HEK293 (cell line): Measurements from ENCODE around the gene SPTLC2.

ENCODE experiments used
- CTCF ChIA-PET: fragments of 350-600 bp; formaldehyde crosslinking; extraction: SDS; loops from one replicate; lab custom pipeline; 2021; ENCODE audit warnings: antibody characterized with exemption; lab: Yijun Ruan, JAX
- POLR2A ChIA-PET: fragments of 300-600 bp; formaldehyde crosslinking; extraction: SDS; loops from one replicate; lab custom pipeline; 2020; ENCODE audit warnings: antibody characterized with exemption, inconsistent platforms; lab: Yijun Ruan, JAX
- H3K27ac ChIP-seq: fragments of 200-500 bp; sonication (Bioruptor generic); 2 replicates; pipeline ENCODE4 v1.5.1; 2014; ENCODE audit warnings: low read depth, low read length, control low read depth, inconsistent platforms; ENCODE audit errors: extremely low read depth
- H3K36me3 ChIP-seq, 2 experiments: fragments of 200-500 bp in 1 of 2; sonication (Bioruptor generic) in 1 of 2; 1 replicate in 1 of 2; 2 replicates in 1 of 2; pipeline ENCODE4 v1.5.1; 2014 to 2017; ENCODE audit warnings: inconsistent platforms in 2 of 2, low read length in 2 of 2; ENCODE audit not compliant: control insufficient read depth in 2 of 2, insufficient read depth in 1 of 2
- H3K4me1 ChIP-seq: fragments of 200-500 bp; sonication (Bioruptor generic); 2 replicates; pipeline ENCODE4 v1.5.1; 2014; ENCODE audit warnings: mild to moderate bottlenecking, low read length, inconsistent platforms; ENCODE audit not compliant: control insufficient read depth, insufficient read depth
- H3K4me3 ChIP-seq: 2 replicates; pipeline ENCODE4 v1.5.1; 2011; ENCODE audit warnings: low read depth, mild to moderate bottlenecking, control low read depth, low read length, moderate library complexity
- H3K9me3 ChIP-seq: fragments of 200-500 bp; sonication (Bioruptor generic); 2 replicates; pipeline ENCODE4 v1.5.1; 2014; ENCODE audit warnings: low read depth, low read length, inconsistent platforms; ENCODE audit not compliant: control insufficient read depth, insufficient read depth
- CTCF ChIP-seq: fragments of 450-650 bp; formaldehyde crosslinking; IDR thresholded peaks from 2 replicates; pipeline ENCODE4 v1.5.1; 2016; ENCODE audit warnings: missing biosample characterization, missing genetic modification characterization
- REPIN1 ChIP-seq: fragments of 450-650 bp; formaldehyde crosslinking; IDR thresholded peaks from 2 replicates; pipeline ENCODE4 v1.5.1; 2017; ENCODE audit warnings: missing biosample characterization, missing genetic modification characterization, low read depth
- ZBTB11 ChIP-seq: fragments of 450-650 bp; formaldehyde crosslinking; conservative IDR thresholded peaks from 2 replicates; pipeline ENCODE4 v1.5.1; 2016; ENCODE audit warnings: low read depth, missing biosample characterization, missing genetic modification characterization
- ZBTB20 ChIP-seq: fragments of 450-650 bp; formaldehyde crosslinking; IDR thresholded peaks from 2 replicates; pipeline ENCODE4 v1.5.1; 2016; ENCODE audit warnings: missing biosample characterization, missing genetic modification characterization
- ZNF132 ChIP-seq: fragments of 450-650 bp; formaldehyde crosslinking; IDR thresholded peaks from 2 replicates; pipeline ENCODE4 v1.5.1; 2017; ENCODE audit warnings: missing biosample characterization, missing genetic modification characterization, borderline replicate concordance
- ZNF157 ChIP-seq: fragments of 450-650 bp; formaldehyde crosslinking; IDR thresholded peaks from 2 replicates; pipeline ENCODE4 v1.5.1; 2016; ENCODE audit warnings: missing biosample characterization, missing genetic modification characterization
- ZNF404 ChIP-seq: fragments of 450-650 bp; formaldehyde crosslinking; IDR thresholded peaks from 2 replicates; pipeline ENCODE4 v1.5.1; 2017; ENCODE audit warnings: missing biosample characterization, missing genetic modification characterization
- ZNF558 ChIP-seq: fragments of 450-650 bp; formaldehyde crosslinking; IDR thresholded peaks from 2 replicates; pipeline ENCODE4 v1.5.1; 2016; ENCODE audit warnings: missing biosample characterization, missing genetic modification characterization
- ZNF658 ChIP-seq: fragments of 450-650 bp; formaldehyde crosslinking; IDR thresholded peaks from 2 replicates; pipeline ENCODE4; 2016; ENCODE audit warnings: missing biosample characterization, missing genetic modification characterization
- ZNF768 ChIP-seq: fragments of 450-650 bp; formaldehyde crosslinking; IDR thresholded peaks from 2 replicates; pipeline ENCODE4 v1.5.1; 2018; ENCODE audit warnings: missing biosample characterization, mild to moderate bottlenecking, missing genetic modification characterization
- ZSCAN23 ChIP-seq: fragments of 450-650 bp; formaldehyde crosslinking; IDR thresholded peaks from 2 replicates; pipeline ENCODE4 v1.5.1; 2016; ENCODE audit warnings: missing biosample characterization, missing genetic modification characterization
- ZSCAN5A ChIP-seq: fragments of 450-650 bp; formaldehyde crosslinking; IDR thresholded peaks from 2 replicates; pipeline ENCODE4 v1.5.1; 2016; ENCODE audit warnings: missing biosample characterization, missing genetic modification characterization
- TF ChIP-seq, protein P1 (sequence below): fragments of 450-650 bp; formaldehyde crosslinking; IDR thresholded peaks from 2 replicates; pipeline ENCODE4 v1.5.1; 2016; ENCODE audit warnings: missing biosample characterization, missing genetic modification characterization
- TF ChIP-seq, protein P2 (sequence below): fragments of 450-650 bp; formaldehyde crosslinking; IDR thresholded peaks from 2 replicates; pipeline ENCODE4 v1.5.1; 2016; ENCODE audit warnings: missing biosample characterization, missing genetic modification characterization

The SPTLC2 gene

DNA sequence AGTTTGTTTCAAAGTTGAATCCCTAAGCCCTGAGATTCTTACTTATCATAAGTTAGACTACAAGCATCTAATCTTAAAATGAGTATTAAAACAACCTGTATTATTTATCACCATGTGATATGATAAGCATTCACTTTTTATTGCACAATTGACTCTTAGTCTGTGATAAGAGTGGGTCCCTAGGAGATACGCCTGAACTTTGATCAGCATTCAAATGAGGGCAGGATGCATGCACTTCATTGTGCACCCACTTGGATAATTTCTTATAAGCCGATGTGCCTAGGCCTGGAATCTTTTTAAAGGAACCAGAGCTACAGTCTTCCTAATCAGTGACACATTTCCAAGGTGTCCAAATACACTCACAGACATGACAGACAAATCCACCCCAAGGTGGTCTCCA, 31.4 kb upstream of the SPTLC2 start:
- no peaks in the 10 kb centered on the region for H3K36me3 ChIP-seq
- no peak overlapping the region for H3K4me3 ChIP-seq
- H3K27ac ChIP-seq, result no peak overlapping the region
- TF ChIP-seq REPIN1 (tag by site-specific recombination) (no peak), ZBTB11 (tag by site-specific recombination) (no peak), ZNF768 (tag by site-specific recombination) (no peak), ZNF658 (tag by site-specific recombination) (no peak), ZSCAN23 (tag by site-specific recombination) (no peak), ZSCAN5A (no peak), ZNF132 (tag by site-specific recombination) (no peak), ZBTB20 (tag by site-specific recombination) (no peak), ZNF404 (tag by site-specific recombination) (no peak), ZNF558 (tag by site-specific recombination) (no peak), CTCF (tag by site-specific recombination) (no peak)
- TF ChIP-seq, protein P1, sequence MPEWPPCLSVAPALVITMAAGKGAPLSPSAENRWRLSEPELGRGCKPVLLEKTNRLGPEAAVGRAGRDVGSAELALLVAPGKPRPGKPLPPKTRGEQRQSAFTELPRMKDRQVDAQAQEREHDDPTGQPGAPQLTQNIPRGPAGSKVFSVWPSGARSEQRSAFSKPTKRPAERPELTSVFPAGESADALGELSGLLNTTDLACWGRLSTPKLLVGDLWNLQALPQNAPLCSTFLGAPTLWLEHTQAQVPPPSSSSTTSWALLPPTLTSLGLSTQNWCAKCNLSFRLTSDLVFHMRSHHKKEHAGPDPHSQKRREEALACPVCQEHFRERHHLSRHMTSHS (tag by site-specific recombination), result no peak
- H3K4me1 ChIP-seq, result no peaks in the 10 kb centered on the region
- H3K9me3 ChIP-seq, result no peaks in the 10 kb centered on the region
- POLR2A ChIA-PET, result no interaction called here
- CTCF ChIA-PET, result interaction anchor here (0.6 to 0.7 kb wide), 3 partner anchors 27 to 98 kb away, joined by 3 to 4 read pairs (median 3); no protein-coding TSS in a partner anchor

DNA sequence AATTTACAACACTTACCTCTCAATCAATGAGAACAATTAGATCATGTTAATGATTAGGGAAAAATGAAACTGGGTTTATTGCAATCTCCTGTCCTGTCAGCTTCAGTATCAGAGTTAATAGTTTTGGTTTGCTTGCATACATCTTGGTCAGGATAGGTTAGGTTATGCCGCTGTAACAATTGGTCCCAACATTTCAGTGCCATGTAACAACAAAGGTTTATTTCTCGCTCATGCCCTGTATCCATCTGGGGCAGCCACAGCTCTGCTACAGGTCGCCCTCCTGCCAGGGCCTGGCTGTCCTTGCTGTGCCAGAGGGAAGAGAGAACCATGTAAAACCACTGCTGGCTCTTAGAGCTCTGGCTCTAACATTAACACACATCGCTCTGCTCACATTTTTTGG, 30.5 kb upstream of the SPTLC2 start:
- ChIA-PET POLR2A (no interaction called here), CTCF (interaction anchor here (0.7 kb wide), 1 partner anchor 27 kb away, joined by 3 read pairs; no protein-coding TSS in a partner anchor)
- Histone ChIP-seq H3K9me3 (no peaks in the 10 kb centered on the region), H3K27ac (no peak overlapping the region), H3K36me3 (no peaks in the 10 kb centered on the region), H3K4me3 (no peak overlapping the region), H3K4me1 (no peaks in the 10 kb centered on the region)
- TF ChIP-seq, protein P2, sequence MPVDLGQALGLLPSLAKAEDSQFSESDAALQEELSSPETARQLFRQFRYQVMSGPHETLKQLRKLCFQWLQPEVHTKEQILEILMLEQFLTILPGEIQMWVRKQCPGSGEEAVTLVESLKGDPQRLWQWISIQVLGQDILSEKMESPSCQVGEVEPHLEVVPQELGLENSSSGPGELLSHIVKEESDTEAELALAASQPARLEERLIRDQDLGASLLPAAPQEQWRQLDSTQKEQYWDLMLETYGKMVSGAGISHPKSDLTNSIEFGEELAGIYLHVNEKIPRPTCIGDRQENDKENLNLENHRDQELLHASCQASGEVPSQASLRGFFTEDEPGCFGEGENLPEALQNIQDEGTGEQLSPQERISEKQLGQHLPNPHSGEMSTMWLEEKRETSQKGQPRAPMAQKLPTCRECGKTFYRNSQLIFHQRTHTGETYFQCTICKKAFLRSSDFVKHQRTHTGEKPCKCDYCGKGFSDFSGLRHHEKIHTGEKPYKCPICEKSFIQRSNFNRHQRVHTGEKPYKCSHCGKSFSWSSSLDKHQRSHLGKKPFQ, result no peak
- TF ChIP-seq ZNF157 (tag by site-specific recombination) (no peak), ZNF768 (tag by site-specific recombination) (no peak)
